ENCODE results near the gene SCEL. TPM values are rescaled to one million over a fixed set of nuclear protein-coding genes. Genes with fewer than 3 reads are reported as not detected.
A peak's percentile ranks its signal among the peaks of the same experiment; 100 is the strongest.

SCEL gene
- total RNA-seq, 1 donor from 2014 or later: not detected

GRCh38 chr13:77558016-77558415 is 22.5 kb downstream of the SCEL start:
- Mint-ChIP-seq H3K4me3 (ENCODE audit: unreplicated experiment) (no peak overlapping the region), H3K9me3 (ENCODE audit: low read depth) (no peaks in the 10 kb centered on the region), H3K27ac (ENCODE audit: unreplicated experiment) (no peak overlapping the region), H3K4me1 (ENCODE audit: low read depth) (no peaks in the 10 kb centered on the region), H3K36me3 (ENCODE audit: low read depth) (no peaks in the 10 kb centered on the region), H3K27me3 (ENCODE audit: low read depth) (peaks cover 19% of the 10 kb centered on the region)
- DNase-seq (ENCODE audit: low spot score): no peak
- no peak for TF ChIP-seq CTCF (IDR thresholded peaks at IDR 0.05)

- no peak for TF ChIP-seq CTCF (IDR thresholded peaks at IDR 0.05)
- no peak overlapping the region for H3K27ac Mint-ChIP-seq (ENCODE audit: unreplicated experiment)
- no peak for DNase-seq (ENCODE audit: low spot score)
- H3K4me3 Mint-ChIP-seq (ENCODE audit: unreplicated experiment): no peak overlapping the region
- no peaks in the 10 kb centered on the region for H3K36me3 Mint-ChIP-seq (ENCODE audit: low read depth)
- H3K27me3 Mint-ChIP-seq (ENCODE audit: low read depth): peaks cover 22% of the 10 kb centered on the region
- H3K9me3 Mint-ChIP-seq (ENCODE audit: low read depth): no peaks in the 10 kb centered on the region
- H3K4me1 Mint-ChIP-seq (ENCODE audit: low read depth): no peaks in the 10 kb centered on the region
These were observed 27.6 kb downstream of the SCEL start for GRCh38 chr13:77563111-77563510.

- no peaks in the 10 kb centered on the region for H3K4me1 Mint-ChIP-seq (ENCODE audit: low read depth)
- H3K27ac Mint-ChIP-seq (ENCODE audit: unreplicated experiment): no peak overlapping the region
- no peak overlapping the region for H3K4me3 Mint-ChIP-seq (ENCODE audit: unreplicated experiment)
- no peak for DNase-seq (ENCODE audit: low spot score)
- H3K27me3 Mint-ChIP-seq (ENCODE audit: low read depth): peaks cover 20% of the 10 kb centered on the region
- TF ChIP-seq CTCF (IDR thresholded peaks at IDR 0.05): peak; percentile 78
- H3K36me3 Mint-ChIP-seq (ENCODE audit: low read depth): no peaks in the 10 kb centered on the region
- no peaks in the 10 kb centered on the region for H3K9me3 Mint-ChIP-seq (ENCODE audit: low read depth)
These were observed 30.1 kb downstream of the SCEL start for GRCh38 chr13:77565635-77566034.

GRCh38 chr13:77571956-77572355 is 36.5 kb downstream of the SCEL start:
- no peak for DNase-seq (ENCODE audit: low spot score)
- no peak overlapping the region for H3K27ac Mint-ChIP-seq (ENCODE audit: unreplicated experiment)
- peaks cover 20% of the 10 kb centered on the region for H3K27me3 Mint-ChIP-seq (ENCODE audit: low read depth)
- no peaks in the 10 kb centered on the region for H3K36me3 Mint-ChIP-seq (ENCODE audit: low read depth)
- H3K4me3 Mint-ChIP-seq (ENCODE audit: unreplicated experiment): no peak overlapping the region
- no peaks in the 10 kb centered on the region for H3K4me1 Mint-ChIP-seq (ENCODE audit: low read depth)
- H3K9me3 Mint-ChIP-seq (ENCODE audit: low read depth): no peaks in the 10 kb centered on the region
- TF ChIP-seq CTCF (IDR thresholded peaks at IDR 0.05): no peak

- Mint-ChIP-seq H3K9me3 (ENCODE audit: low read depth) (no peaks in the 10 kb centered on the region), H3K27ac (ENCODE audit: unreplicated experiment) (no peak overlapping the region), H3K36me3 (ENCODE audit: low read depth) (no peaks in the 10 kb centered on the region), H3K4me1 (ENCODE audit: low read depth) (no peaks in the 10 kb centered on the region), H3K27me3 (ENCODE audit: low read depth) (peaks cover 18% of the 10 kb centered on the region), H3K4me3 (ENCODE audit: unreplicated experiment) (no peak overlapping the region)
- DNase-seq (ENCODE audit: low spot score): no peak
- TF ChIP-seq CTCF (IDR thresholded peaks at IDR 0.05): no peak
These were observed 38.6 kb downstream of the SCEL start for GRCh38 chr13:77574096-77574495.

Data from chondrocyte (in vitro differentiated cells).